ENCODE measurements around the gene CLIP3.

The CLIP3 gene

GRCh38 chr19:36003284-36003683 is 29.4 kb downstream of the CLIP3 start:
- no peaks in the 10 kb centered on the region for H3K9me3 ChIP-seq (replicated peaks; ENCODE audit: insufficient read depth, low read length)
- no peaks in the 10 kb centered on the region for H3K9me2 ChIP-seq (replicated peaks; ENCODE audit: insufficient read depth, low read length)
- H3F3A ChIP-seq (ENCODE audit: insufficient read depth, low read length), result no peaks in the 10 kb centered on the region
- H4K20me1 ChIP-seq (ENCODE audit: insufficient read depth, low read length), result no peaks in the 10 kb centered on the region
- H3K9ac ChIP-seq (ENCODE audit: low read length), result no peak overlapping the region
- H3K79me2 ChIP-seq (ENCODE audit: low read length), result peaks cover 10% of the 10 kb centered on the region; the same call in 1 of the 2 replicates
- H3K36me3 ChIP-seq (replicated peaks; ENCODE audit: insufficient read depth, low read length), result no peaks in the 10 kb centered on the region
- no peaks in the 10 kb centered on the region for H3K27me3 ChIP-seq (replicated peaks; ENCODE audit: insufficient read depth, low read length)
- no peak overlapping the region for H2AFZ ChIP-seq (ENCODE audit: low read length)
- no peaks in the 10 kb centered on the region for H3K4me1 ChIP-seq (ENCODE audit: low read length)
- H3K4me3 ChIP-seq (ENCODE audit: low read length), result no peak overlapping the region
- TF ChIP-seq EZH2phosphoT487 (IDR thresholded peaks at IDR 0.05; ENCODE audit: low read length) (no peak), EZH2 (optimal IDR thresholded peaks at IDR 0.05; ENCODE audit: low read depth, low read length) (no peak), CTCF (IDR thresholded peaks at IDR 0.05; ENCODE audit: low read length) (no peak)
- no peak overlapping the region for H3K4me2 ChIP-seq (ENCODE audit: low read depth, low read length)
- DNase-seq, result no peak
- no peak overlapping the region for H3K27ac ChIP-seq (ENCODE audit: low read length)

DNA sequence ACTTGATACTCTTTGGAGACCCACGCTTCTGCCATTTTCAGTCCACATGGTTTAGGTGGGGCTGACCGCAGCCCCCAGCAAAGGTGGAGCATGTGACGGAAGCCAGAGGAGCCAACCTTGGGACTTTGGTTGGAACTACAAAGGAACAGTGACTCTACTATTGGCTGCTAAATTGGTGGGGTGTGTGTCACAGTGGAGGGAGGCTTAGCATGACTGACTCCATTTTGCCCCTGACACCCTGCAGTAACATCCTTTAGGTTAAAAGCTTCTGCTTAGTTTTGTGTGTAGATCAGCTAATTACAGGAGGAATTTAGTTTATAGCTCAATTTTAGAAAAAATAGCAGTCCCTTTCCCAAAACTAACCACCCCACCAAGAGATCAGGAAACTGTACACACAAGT is 31.1 kb downstream of the CLIP3 start:
- H3K4me1 ChIP-seq (ENCODE audit: low read length), result peaks cover 2% of the 10 kb centered on the region; the same call in 1 of the 2 replicates
- no peaks in the 10 kb centered on the region for H3K9me2 ChIP-seq (replicated peaks; ENCODE audit: insufficient read depth, low read length)
- no peaks in the 10 kb centered on the region for H3K9me3 ChIP-seq (replicated peaks; ENCODE audit: insufficient read depth, low read length)
- no peaks in the 10 kb centered on the region for H3F3A ChIP-seq (ENCODE audit: insufficient read depth, low read length)
- no peak for DNase-seq
- no peak overlapping the region for H2AFZ ChIP-seq (ENCODE audit: low read length)
- H3K79me2 ChIP-seq (ENCODE audit: low read length), result peaks cover 21% of the 10 kb centered on the region
- H3K4me3 ChIP-seq (ENCODE audit: low read length), result no peak overlapping the region
- no peak for TF ChIP-seq EZH2 (optimal IDR thresholded peaks at IDR 0.05; ENCODE audit: low read depth, low read length)
- TF ChIP-seq CTCF (IDR thresholded peaks at IDR 0.05; ENCODE audit: low read length), result no peak
- TF ChIP-seq EZH2phosphoT487 (IDR thresholded peaks at IDR 0.05; ENCODE audit: low read length), result no peak
- H3K9ac ChIP-seq (ENCODE audit: low read length), result no peak overlapping the region
- no peaks in the 10 kb centered on the region for H3K36me3 ChIP-seq (replicated peaks; ENCODE audit: insufficient read depth, low read length)
- no peak overlapping the region for H3K27ac ChIP-seq (ENCODE audit: low read length)
- no peak overlapping the region for H3K4me2 ChIP-seq (ENCODE audit: low read depth, low read length)
- H4K20me1 ChIP-seq (ENCODE audit: insufficient read depth, low read length), result no peaks in the 10 kb centered on the region
- no peaks in the 10 kb centered on the region for H3K27me3 ChIP-seq (replicated peaks; ENCODE audit: insufficient read depth, low read length)

DNA sequence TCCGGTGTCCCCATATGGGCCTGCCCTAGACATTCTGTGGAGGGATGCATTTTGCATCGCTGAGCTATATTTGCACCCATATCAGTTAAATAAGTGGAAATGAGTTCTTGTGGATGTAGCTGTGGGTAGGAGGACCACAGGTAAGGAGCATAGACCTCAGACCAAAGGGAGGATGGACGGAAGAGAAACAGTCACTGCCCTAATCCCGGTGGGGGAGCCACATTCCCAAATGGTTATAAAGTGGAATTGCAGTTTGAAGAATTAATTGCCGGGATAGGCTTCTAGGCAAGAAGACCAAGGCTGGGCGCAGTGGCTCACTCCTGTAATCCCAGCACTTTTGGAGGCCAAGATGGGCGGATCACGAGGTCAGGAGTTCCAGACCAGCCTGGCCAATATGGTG is 35.9 kb downstream of the CLIP3 start:
- no peak overlapping the region for H2AFZ ChIP-seq (ENCODE audit: low read length)
- no peaks in the 10 kb centered on the region for H3K27me3 ChIP-seq (replicated peaks; ENCODE audit: insufficient read depth, low read length)
- H3K36me3 ChIP-seq (replicated peaks; ENCODE audit: insufficient read depth, low read length), result no peaks in the 10 kb centered on the region
- H3K9ac ChIP-seq (ENCODE audit: low read length), result no peak overlapping the region
- H4K20me1 ChIP-seq (ENCODE audit: insufficient read depth, low read length), result no peaks in the 10 kb centered on the region
- H3F3A ChIP-seq (ENCODE audit: insufficient read depth, low read length), result no peaks in the 10 kb centered on the region
- H3K27ac ChIP-seq (ENCODE audit: low read length), result no peak overlapping the region
- DNase-seq, result no peak
- no peaks in the 10 kb centered on the region for H3K9me2 ChIP-seq (replicated peaks; ENCODE audit: insufficient read depth, low read length)
- peaks cover 9% of the 10 kb centered on the region for H3K4me1 ChIP-seq (ENCODE audit: low read length)
- H3K4me3 ChIP-seq (ENCODE audit: low read length), result no peak overlapping the region
- TF ChIP-seq EZH2phosphoT487 (IDR thresholded peaks at IDR 0.05; ENCODE audit: low read length), result no peak
- TF ChIP-seq EZH2 (optimal IDR thresholded peaks at IDR 0.05; ENCODE audit: low read depth, low read length), result no peak
- no peak for TF ChIP-seq CTCF (IDR thresholded peaks at IDR 0.05; ENCODE audit: low read length)
- H3K9me3 ChIP-seq (replicated peaks; ENCODE audit: insufficient read depth, low read length), result no peaks in the 10 kb centered on the region
- peak overlapping the region; percentile 93; the same call in 1 of the 2 replicates for H3K4me2 ChIP-seq (ENCODE audit: low read depth, low read length)
- peaks cover 37% of the 10 kb centered on the region for H3K79me2 ChIP-seq (ENCODE audit: low read length)
